ENCODE measurements around the gene MEGF6.

Gene MEGF6

DNA sequence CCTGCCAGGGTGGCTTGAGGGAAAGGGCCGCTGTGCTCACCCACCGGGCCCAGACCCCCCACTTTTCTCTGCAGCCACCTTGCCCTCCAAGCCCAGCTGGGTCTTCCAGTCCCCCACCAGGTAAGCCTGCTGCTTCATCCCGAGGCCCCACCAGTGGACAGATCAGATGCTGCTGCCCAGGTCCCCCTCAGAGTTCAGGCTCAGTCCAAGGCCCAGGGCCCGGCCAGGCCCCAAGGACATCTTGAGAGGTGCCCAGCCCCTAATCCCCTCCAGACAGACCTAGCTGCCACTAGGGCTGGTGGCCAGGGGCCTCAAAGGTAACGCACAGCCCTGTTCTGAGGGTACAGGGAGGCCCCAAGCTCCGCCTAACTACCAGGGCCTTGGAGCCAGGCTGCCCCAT is 58.6 kb downstream of the MEGF6 start:
- no peak overlapping the region for H3K9ac ChIP-seq (ENCODE audit: low read length)

DNA sequence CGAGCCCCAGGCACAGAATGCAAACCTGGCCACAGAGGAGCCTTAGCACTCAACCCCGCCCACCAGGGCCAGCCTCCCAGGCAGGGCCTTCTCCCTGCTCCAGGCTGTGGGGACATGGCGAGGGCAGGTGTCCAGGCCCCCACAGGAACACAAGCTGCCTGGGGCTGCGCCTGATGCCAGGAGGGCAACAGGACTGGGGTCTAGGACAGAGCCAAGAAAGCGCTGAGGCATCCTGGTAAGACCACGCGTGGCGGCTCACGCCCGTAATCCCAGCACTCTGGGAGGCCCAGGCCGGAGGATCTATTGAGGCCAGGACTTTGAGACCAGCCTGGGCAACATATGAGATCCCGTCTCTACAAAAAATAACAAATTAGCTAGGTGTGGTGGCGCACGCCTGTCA is 59.1 kb downstream of the MEGF6 start:
- Histone ChIP-seq H3K4me3 (ENCODE audit: insufficient read depth in 1 of 2, low read depth in 1 of 2, low read length in 2 of 2) (no peak overlapping the region), H2BK12ac (ENCODE audit: low read length in 2 of 2) (no peak overlapping the region), H3K4ac (ENCODE audit: low read depth in 1 of 2, low read length in 2 of 2) (no peak overlapping the region), H3K9ac (ENCODE audit: low read length) (no peak overlapping the region), H3K79me1 (replicated peaks; ENCODE audit: low read length, poor library complexity, severe bottlenecking) (no peaks in the 10 kb centered on the region), H2BK15ac (ENCODE audit: low read depth, poor library complexity, severe bottlenecking) (no peak overlapping the region), H2AFZ (ENCODE audit: low read depth, low read length) (no peak overlapping the region), H3K27me3 (ENCODE audit: control insufficient read depth in 1 of 2, insufficient read depth in 1 of 2, low read length in 2 of 2) (peaks cover 55 to 89% of the 10 kb centered on the region in 2 experiments), H3K36me3 (ENCODE audit: control insufficient read depth in 1 of 2, insufficient read depth in 2 of 2, low read depth in 1 of 2, low read length in 2 of 2) (no peaks in the 10 kb centered on the region), H3K18ac (ENCODE audit: low read depth in 1 of 2, low read length in 2 of 2) (no peak overlapping the region), H3K9me3 (ENCODE audit: control insufficient read depth, low read length) (no peaks in the 10 kb centered on the region), H2BK120ac (ENCODE audit: low read depth, low read length) (no peak overlapping the region), H3K23ac (ENCODE audit: low read length in 2 of 2) (no peak overlapping the region), H2AK5ac (ENCODE audit: low read length, severe bottlenecking) (no peak overlapping the region), H4K91ac (ENCODE audit: low read length) (no peak overlapping the region), H4K8ac (ENCODE audit: low read length) (no peak overlapping the region), H3K4me2 (ENCODE audit: low read length, poor library complexity, severe bottlenecking) (no peak overlapping the region), H2BK5ac (ENCODE audit: low read depth, low read length, poor library complexity, severe bottlenecking) (no peak overlapping the region), H3K14ac (ENCODE audit: low read length in 2 of 2) (no peak overlapping the region), H3K27ac (ENCODE audit: low read length, poor library complexity, severe bottlenecking) (no peak overlapping the region), H3K4me1 (ENCODE audit: control insufficient read depth, insufficient read depth, low read depth, low read length) (peaks cover 26% of the 10 kb centered on the region)
- 90% methylated on average over 14 of the region's 14 CpGs for WGBS
- DNase-seq = no peak

More for the DNA sequence above, 58.6 kb downstream of the MEGF6 start:
- no peak overlapping the region for H2BK5ac ChIP-seq (ENCODE audit: low read depth, low read length, poor library complexity, severe bottlenecking)
- peaks cover 50 to 89% of the 10 kb centered on the region in 2 experiments for H3K27me3 ChIP-seq (ENCODE audit: control insufficient read depth in 1 of 2, insufficient read depth in 1 of 2, low read length in 2 of 2)
- H4K91ac ChIP-seq (ENCODE audit: low read length) = no peak overlapping the region
- H3K27ac ChIP-seq (ENCODE audit: low read length, poor library complexity, severe bottlenecking) = no peak overlapping the region
- H3K18ac ChIP-seq (ENCODE audit: low read depth in 1 of 2, low read length in 2 of 2) = no peak overlapping the region
- no peaks in the 10 kb centered on the region for H3K36me3 ChIP-seq (ENCODE audit: control insufficient read depth in 1 of 2, insufficient read depth in 2 of 2, low read depth in 1 of 2, low read length in 2 of 2)
- no peak for DNase-seq
- peaks cover 20% of the 10 kb centered on the region for H3K4me1 ChIP-seq (ENCODE audit: control insufficient read depth, insufficient read depth, low read depth, low read length)
- H3K9me3 ChIP-seq (ENCODE audit: control insufficient read depth, low read length) = no peaks in the 10 kb centered on the region
- no peak overlapping the region for H3K4ac ChIP-seq (ENCODE audit: low read depth in 1 of 2, low read length in 2 of 2)
- H3K79me1 ChIP-seq (replicated peaks; ENCODE audit: low read length, poor library complexity, severe bottlenecking) = no peaks in the 10 kb centered on the region
- no peak overlapping the region for H3K14ac ChIP-seq (ENCODE audit: low read length in 2 of 2)
- no peak overlapping the region for H3K4me2 ChIP-seq (ENCODE audit: low read length, poor library complexity, severe bottlenecking)
- 89% methylated on average over 6 of the region's 6 CpGs for WGBS
- H2AFZ ChIP-seq (ENCODE audit: low read depth, low read length) = no peak overlapping the region
- no peak overlapping the region for H2BK120ac ChIP-seq (ENCODE audit: low read depth, low read length)
- no peak overlapping the region for H2AK5ac ChIP-seq (ENCODE audit: low read length, severe bottlenecking)
- no peak overlapping the region for H4K8ac ChIP-seq (ENCODE audit: low read length)
- H3K4me3 ChIP-seq (ENCODE audit: insufficient read depth in 1 of 2, low read depth in 1 of 2, low read length in 2 of 2) = no peak overlapping the region
- H2BK12ac ChIP-seq (ENCODE audit: low read length in 2 of 2) = no peak overlapping the region
- H2BK15ac ChIP-seq (ENCODE audit: low read depth, poor library complexity, severe bottlenecking) = no peak overlapping the region
- no peak overlapping the region for H3K23ac ChIP-seq (ENCODE audit: low read length in 2 of 2)

DNA sequence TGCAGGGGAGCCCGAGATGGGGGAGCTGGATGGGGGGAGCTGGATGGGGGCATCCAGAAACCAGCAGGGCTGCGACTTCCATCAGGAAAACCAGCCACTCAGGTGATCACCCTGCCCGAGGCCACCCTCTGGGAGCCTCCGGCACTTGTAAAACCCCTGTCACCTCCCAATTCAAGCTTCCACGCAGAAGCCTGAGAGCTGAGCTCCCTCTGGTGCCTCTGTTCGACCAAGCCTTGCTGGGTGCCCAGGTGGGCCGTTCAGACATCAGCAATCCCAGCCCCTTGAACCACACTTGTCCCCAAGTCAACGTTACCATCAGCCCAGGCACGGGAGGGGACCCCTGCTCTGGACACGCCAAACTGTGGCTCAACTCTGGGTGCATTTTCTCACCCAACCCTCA is 59.6 kb downstream of the MEGF6 start:
- no peaks in the 10 kb centered on the region for H3K79me1 ChIP-seq (replicated peaks; ENCODE audit: low read length, poor library complexity, severe bottlenecking)
- no peak overlapping the region for H3K4me2 ChIP-seq (ENCODE audit: low read length, poor library complexity, severe bottlenecking)
- no peak overlapping the region for H3K9ac ChIP-seq (ENCODE audit: low read length)
- H3K27ac ChIP-seq (ENCODE audit: low read length, poor library complexity, severe bottlenecking) = no peak overlapping the region
- H3K4ac ChIP-seq (ENCODE audit: low read depth in 1 of 2, low read length in 2 of 2) = no peak overlapping the region
- 79% methylated on average over 10 of the region's 10 CpGs for WGBS
- H2AFZ ChIP-seq (ENCODE audit: low read depth, low read length) = no peak overlapping the region
- no peak overlapping the region for H4K8ac ChIP-seq (ENCODE audit: low read length)
- H2AK5ac ChIP-seq (ENCODE audit: low read length, severe bottlenecking) = no peak overlapping the region
- H3K4me3 ChIP-seq (ENCODE audit: insufficient read depth in 1 of 2, low read depth in 1 of 2, low read length in 2 of 2) = no peak overlapping the region
- no peak overlapping the region for H2BK5ac ChIP-seq (ENCODE audit: low read depth, low read length, poor library complexity, severe bottlenecking)
- H3K23ac ChIP-seq (ENCODE audit: low read length in 2 of 2) = no peak overlapping the region
- H3K14ac ChIP-seq (ENCODE audit: low read length in 2 of 2) = no peak overlapping the region
- no peak overlapping the region for H2BK15ac ChIP-seq (ENCODE audit: low read depth, poor library complexity, severe bottlenecking)
- H3K18ac ChIP-seq (ENCODE audit: low read depth in 1 of 2, low read length in 2 of 2) = no peak overlapping the region
- no peak overlapping the region for H2BK12ac ChIP-seq (ENCODE audit: low read length in 2 of 2)
- peaks cover 29% of the 10 kb centered on the region for H3K4me1 ChIP-seq (ENCODE audit: control insufficient read depth, insufficient read depth, low read depth, low read length)
- peaks cover 53 to 89% of the 10 kb centered on the region in 2 experiments for H3K27me3 ChIP-seq (ENCODE audit: control insufficient read depth in 1 of 2, insufficient read depth in 1 of 2, low read length in 2 of 2)
- no peak for DNase-seq
- H3K9me3 ChIP-seq (ENCODE audit: control insufficient read depth, low read length) = no peaks in the 10 kb centered on the region
- H2BK120ac ChIP-seq (ENCODE audit: low read depth, low read length) = no peak overlapping the region
- H3K36me3 ChIP-seq (ENCODE audit: control insufficient read depth in 1 of 2, insufficient read depth in 2 of 2, low read depth in 1 of 2, low read length in 2 of 2) = no peaks in the 10 kb centered on the region
- H4K91ac ChIP-seq (ENCODE audit: low read length) = no peak overlapping the region

DNA sequence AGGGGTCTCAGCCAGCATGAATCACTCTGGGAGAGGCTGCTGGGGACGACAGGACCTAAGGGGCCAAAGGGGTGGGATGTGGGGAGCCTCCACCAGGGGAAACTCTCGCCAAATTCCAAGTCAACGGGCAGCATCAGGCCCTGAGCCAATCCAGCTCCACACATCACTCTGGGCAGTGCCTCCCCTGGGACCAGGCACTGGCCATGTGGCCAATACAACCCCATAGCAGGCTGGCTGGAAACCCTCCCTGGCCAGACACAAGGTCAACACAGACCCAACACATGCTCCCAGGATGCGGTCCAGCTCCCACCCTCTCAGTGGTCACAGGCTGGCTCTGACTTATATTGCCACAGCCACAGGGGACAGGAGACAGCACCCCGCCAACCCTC is 60.0 kb downstream of the MEGF6 start:
- Histone ChIP-seq H3K14ac (ENCODE audit: low read length in 2 of 2) (no peak overlapping the region), H3K9ac (ENCODE audit: low read length) (no peak overlapping the region), H3K4me2 (ENCODE audit: low read length, poor library complexity, severe bottlenecking) (no peak overlapping the region), H3K27me3 (ENCODE audit: control insufficient read depth in 1 of 2, insufficient read depth in 1 of 2, low read length in 2 of 2) (peaks cover 52 to 85% of the 10 kb centered on the region in 2 experiments), H3K4ac (ENCODE audit: low read depth in 1 of 2, low read length in 2 of 2) (no peak overlapping the region), H2BK15ac (ENCODE audit: low read depth, poor library complexity, severe bottlenecking) (no peak overlapping the region), H2BK5ac (ENCODE audit: low read depth, low read length, poor library complexity, severe bottlenecking) (no peak overlapping the region), H2AFZ (ENCODE audit: low read depth, low read length) (no peak overlapping the region), H3K4me1 (ENCODE audit: control insufficient read depth, insufficient read depth, low read depth, low read length) (peaks cover 31% of the 10 kb centered on the region), H3K23ac (ENCODE audit: low read length in 2 of 2) (no peak overlapping the region), H2BK120ac (ENCODE audit: low read depth, low read length) (no peak overlapping the region), H3K27ac (ENCODE audit: low read length, poor library complexity, severe bottlenecking) (no peak overlapping the region), H3K79me1 (replicated peaks; ENCODE audit: low read length, poor library complexity, severe bottlenecking) (no peaks in the 10 kb centered on the region), H2BK12ac (ENCODE audit: low read length in 2 of 2) (no peak overlapping the region), H4K8ac (ENCODE audit: low read length) (no peak overlapping the region), H3K18ac (ENCODE audit: low read depth in 1 of 2, low read length in 2 of 2) (no peak overlapping the region), H3K4me3 (ENCODE audit: insufficient read depth in 1 of 2, low read depth in 1 of 2, low read length in 2 of 2) (no peak overlapping the region), H3K9me3 (ENCODE audit: control insufficient read depth, low read length) (no peaks in the 10 kb centered on the region), H4K91ac (ENCODE audit: low read length) (no peak overlapping the region), H3K36me3 (ENCODE audit: control insufficient read depth in 1 of 2, insufficient read depth in 2 of 2, low read depth in 1 of 2, low read length in 2 of 2) (no peaks in the 10 kb centered on the region), H2AK5ac (ENCODE audit: low read length, severe bottlenecking) (no peak overlapping the region)
- 61% methylated on average over 3 of the region's 5 CpGs for WGBS
- no peak for DNase-seq
